A549 treated with dexamethasone at 1 μM for 4 hours (cell line): ENCODE results near the gene ZNF845. TPM values are rescaled to one million over a fixed set of nuclear protein-coding genes. Genes with fewer than 3 reads are reported as not detected.

Source experiments
- total RNA-seq: library from RNA; stranded (reverse); fragments of 200-300 nt; extraction: Qiagen RNA extraction; gene quantifications from 5 replicates; pipeline ENCODE4 v1.2.3, GENCODE V29; 2022

ZNF845 gene
- 3.4 to 4.8 TPM (median 4.5 TPM) in 5 replicates for total RNA-seq

GRCh38 chr19:53333463-53334449 lies at the start of gene ZNF845:
Gene ZNF845 (plus strand): TSS chr19:53333749. CDS start chr19:53341308, 7,559 bp downstream.

GRCh38 chr19:53365134-53365898 lies 31.8 kb downstream of the ZNF845 start, which contains the start of gene ZNF525:
Gene ZNF525 (plus strand): TSS chr19:53365705. CDS start chr19:53372282, 6,577 bp downstream.

DNA sequence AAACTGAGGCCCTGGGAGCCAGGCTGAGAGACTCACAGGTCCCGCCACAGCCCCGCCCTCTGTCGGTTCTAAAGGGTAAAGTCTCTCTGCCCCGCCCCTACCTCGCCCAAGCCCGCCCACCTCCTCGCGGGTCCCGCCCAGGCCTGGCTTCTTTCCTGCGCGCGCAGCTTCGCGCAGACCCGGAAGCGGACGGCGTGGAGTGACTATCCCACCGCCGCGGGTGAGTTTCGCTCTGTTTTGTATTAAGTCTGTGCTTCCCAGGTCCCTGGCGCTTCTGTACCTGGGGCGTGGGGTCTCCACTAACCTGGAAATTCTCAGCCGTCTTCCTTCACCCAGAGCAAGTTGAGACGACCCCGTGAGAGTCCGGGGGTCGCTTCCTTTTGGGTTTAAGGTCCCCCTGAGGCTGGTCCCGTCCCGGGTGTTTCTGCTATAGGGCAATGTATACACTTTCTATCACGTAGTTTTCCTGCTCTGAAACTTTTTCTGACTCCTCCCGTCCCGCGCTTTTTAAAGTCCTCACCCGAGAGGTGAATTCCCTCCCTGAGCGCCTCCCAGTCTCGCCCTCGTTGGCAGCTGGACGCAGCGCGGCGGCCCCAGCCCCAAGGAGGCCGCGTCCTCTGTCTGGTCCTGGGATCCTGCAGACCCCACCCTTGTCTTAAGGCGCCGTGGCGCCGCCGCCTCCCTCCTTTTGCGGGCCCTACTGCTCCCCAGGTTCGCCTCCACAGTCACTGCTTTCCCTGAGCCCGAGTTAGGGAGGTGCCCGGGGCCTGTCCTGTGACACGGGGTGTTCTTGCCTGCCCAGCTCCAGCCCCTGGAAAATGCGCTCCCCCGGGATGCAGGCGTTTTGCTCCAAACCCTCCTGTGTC lies 61.7 kb downstream of the ZNF845 start, which contains the start of gene ZNF765:
Gene ZNF765 (plus strand): TSS at position 176 of the 866 bp plus-strand sequence. CDS start 2,867 bp downstream, outside the sequence.

Other genes with a start within 250 kb of the ZNF845 start
- gene ZNF160, start 230.3 kb upstream of the ZNF845 start, total RNA-seq, result 7.8 to 10.7 TPM (median 8.6 TPM) in 5 replicates
- gene ZNF415, start 200.8 kb upstream of the ZNF845 start, total RNA-seq, result not detected in 5 replicates
- gene ZNF347, start 174.7 kb upstream of the ZNF845 start, total RNA-seq, result not detected in 5 replicates
- gene ZNF665, start 140.4 kb upstream of the ZNF845 start, total RNA-seq, result not detected in 5 replicates
- gene ZNF677, start 78.9 kb upstream of the ZNF845 start, total RNA-seq, result not detected in 5 replicates
- gene VN1R2, start 75.5 kb upstream of the ZNF845 start, total RNA-seq, result not detected in 5 replicates
- not detected in 5 replicates for gene VN1R4, start 66.0 kb upstream of the ZNF845 start, total RNA-seq
- 0.19 to 0.40 TPM (median 0.29 TPM) in 5 replicates for gene ZNF525, start 32.0 kb downstream of the ZNF845 start, total RNA-seq
- gene ZNF765, start 61.4 kb downstream of the ZNF845 start, total RNA-seq, result 3.7 to 5.1 TPM (median 4.7 TPM) in 5 replicates
- 6.9 to 8.6 TPM (median 7.6 TPM) in 5 replicates for gene ZNF761, start 98.2 kb downstream of the ZNF845 start, total RNA-seq
- gene ZNF813, start 134.0 kb downstream of the ZNF845 start, total RNA-seq, result 0.15 to 0.45 TPM (median 0.22 TPM) in 5 replicates
- gene ZNF331, start 204.4 kb downstream of the ZNF845 start, total RNA-seq, result 9.9 to 12.6 TPM (median 11.6 TPM) in 5 replicates